ENCODE measurements around the gene ANTXR1. TPM values are rescaled to one million over a fixed set of nuclear protein-coding genes. Genes with fewer than 3 reads are reported as not detected.

The ANTXR1 gene
- total and polyA plus RNA-seq, 2 of the 8 experiments (the other 6 are each of a cell fraction or from before 2014, with no cell fraction given) = 15.8 to 44.3 TPM

GRCh38 chr2:69166465-69166811, 153.5 kb downstream of the ANTXR1 start:
- no peak overlapping the region for H2AFZ ChIP-seq (ENCODE audit: low read length)

More at GRCh38 chr2:69166465-69166811, 153.5 kb downstream of the ANTXR1 start:
- ChIA-PET CTCF (ENCODE audit: partially characterized antibody) (interaction anchor here (0.6 to 1.1 kb wide), 2 partner anchors 140 to 141 kb away, joined by 3 read pairs; no protein-coding TSS in a partner anchor), POLR2A (ENCODE audit: partially characterized antibody) (no interaction called here)
- Histone ChIP-seq H3K27ac (ENCODE audit: low read depth, low read length) (no peak overlapping the region), H4K5ac (ENCODE audit: insufficient read length, low read depth, low read length) (no peak overlapping the region), H2BK12ac (ENCODE audit: low read depth, low read length) (no peak overlapping the region), H4K91ac (replicated peaks; ENCODE audit: insufficient read length, low read length) (no peak overlapping the region), H2AK5ac (ENCODE audit: low read depth, low read length) (no peak overlapping the region), H4K8ac (ENCODE audit: extremely low read depth, insufficient read depth, low read length) (no peak overlapping the region), H4K20me1 (replicated peaks in 1 of 2; ENCODE audit: control insufficient read depth in 1 of 2, insufficient read depth in 2 of 2, low read length in 2 of 2) (no peaks in the 10 kb centered on the region), H3K79me1 (ENCODE audit: low read depth, low read length) (no peaks in the 10 kb centered on the region), H2BK15ac (ENCODE audit: low read length) (no peak overlapping the region), H3K4ac (replicated peaks; ENCODE audit: insufficient read length, low read depth, low read length) (no peak overlapping the region), H3K27me3 (replicated peaks in 1 of 4; ENCODE audit: control insufficient read depth in 3 of 4, extremely low read depth in 1 of 4, insufficient read depth in 3 of 4, low read length in 3 of 4) (no peaks in the 10 kb centered on the region), H3K56ac (replicated peaks; ENCODE audit: insufficient read length, low read depth, low read length) (no peak overlapping the region), H3K4me3 (ENCODE audit: extremely low read depth in 1 of 4, insufficient read depth in 2 of 4, low read depth in 3 of 4, low read length in 4 of 4) (no peak overlapping the region), H2BK120ac (replicated peaks; ENCODE audit: low read depth, low read length) (no peak overlapping the region), H3K9me3 (ENCODE audit: insufficient read depth in 2 of 2, low read depth in 1 of 2, low read length in 1 of 2) (no peaks in the 10 kb centered on the region), H2BK5ac (ENCODE audit: low read depth, low read length) (no peak overlapping the region), H3K18ac (ENCODE audit: extremely low read depth, low read length) (no peak overlapping the region), H3K9ac (replicated peaks in 1 of 4; ENCODE audit: extremely low read depth in 1 of 4, low read depth in 3 of 4, low read length in 3 of 4) (no peak overlapping the region), H3K23me2 (ENCODE audit: low read depth, low read length) (no peaks in the 10 kb centered on the region), H3K36me3 (ENCODE audit: control insufficient read depth in 2 of 4, insufficient read depth in 4 of 4, low read length in 3 of 4) (no peaks in the 10 kb centered on the region), H3K14ac (ENCODE audit: insufficient read length) (no peak overlapping the region), H2BK20ac (ENCODE audit: low read length) (no peak overlapping the region), H3K79me2 (ENCODE audit: control insufficient read depth in 1 of 2, insufficient read depth in 2 of 2, low read length in 2 of 2) (no peaks in the 10 kb centered on the region), H3K4me2 (ENCODE audit: insufficient read depth in 1 of 2, low read depth in 2 of 2, low read length in 2 of 2) (no peak overlapping the region), H3K23ac (ENCODE audit: insufficient read length) (no peak overlapping the region), H3K4me1 (replicated peaks in 1 of 4; ENCODE audit: control insufficient read depth in 3 of 4, insufficient read depth in 4 of 4, low read length in 3 of 4) (peaks cover 0 to 11% (median 5%) of the 10 kb centered on the region in 4 experiments; a peak in 3 of 7 replicates)
- DNase-seq (ENCODE audit: low read depth in 1 of 2, low spot score in 2 of 2) (no peak), FAIRE-seq (no peak)
- 89% methylated on average over 2 of the region's 2 CpGs; no CpG with 5 or more reads in 1 of the 2 experiments for WGBS, 2 experiments (ENCODE audit: extremely low coverage in 1 of 2, insufficient coverage in 1 of 2, insufficient read length in 1 of 2, insufficient replicate concordance in 2 of 2, low coverage in 1 of 2, low lambda C conversion rate in 2 of 2, missing lambda C conversion rate in 1 of 2)
- TF ChIP-seq GTF2F1 (IDR thresholded peaks at IDR 0.05; ENCODE audit: borderline replicate concordance, low read depth, low read length) (no peak), JUND (IDR thresholded peaks at IDR 0.05; ENCODE audit: low read length) (no peak), SP1 (IDR thresholded peaks at IDR 0.05; ENCODE audit: low read depth, low read length) (no peak)

Data from H1 (cell line).